K562 (cell line): Measurements from ENCODE around the gene AGPAT2. TPM values are rescaled to one million over a fixed set of nuclear protein-coding genes. Genes with fewer than 3 reads are reported as not detected.

Source experiments
- ARID2 ChIP-seq: fragments of 450-650 bp; IDR thresholded peaks from 2 replicates; pipeline ENCODE4 v1.6.1; 2017; ENCODE audit warnings: antibody characterized with exemption, mild to moderate bottlenecking
- CEBPZ ChIP-seq: fragments of 150-350 bp; IDR thresholded peaks from 2 replicates; pipeline ENCODE4 v1.6.1; 2014; ENCODE audit warnings: low read depth, mild to moderate bottlenecking, low read length, borderline replicate concordance
- EHMT2 ChIP-seq: fragments of 450-650 bp; IDR thresholded peaks from 2 replicates; pipeline ENCODE4 v1.6.1; 2018; ENCODE audit warnings: antibody characterized with exemption
- FUS ChIP-seq: fragments of 200-400 bp; formaldehyde crosslinking; optimal IDR thresholded peaks from 2 replicates; pipeline ENCODE3; 2017; ENCODE audit warnings: low read depth, low read length
- HMGN3 ChIP-seq: IDR thresholded peaks from 2 replicates; pipeline ENCODE4 v1.6.1; 2011; ENCODE audit warnings: borderline replicate concordance, low read depth, mild to moderate bottlenecking, mixed read lengths, low read length; ENCODE audit not compliant: insufficient read length; ENCODE audit errors: extremely low read depth
- HOXB6 ChIP-seq: fragments of 250-450 bp; sonication (Bioruptor Pico); IDR thresholded peaks from 2 replicates; pipeline ENCODE4 v1.5.1; 2022; ENCODE audit warnings: mild to moderate bottlenecking, borderline replicate concordance
- KLF1 ChIP-seq: fragments of 450-650 bp; IDR thresholded peaks from 2 replicates; pipeline ENCODE4 v1.6.1; 2016; ENCODE audit warnings: missing genetic modification characterization, missing compliant biosample characterization
- MAZ ChIP-seq, 2 experiments: fragments of 450-650 bp in 1 of 2; sonication (generic) in 1 of 2; formaldehyde crosslinking; IDR thresholded peaks in 1 of 2; conservative IDR thresholded peaks in 1 of 2; 2 replicates each; pipeline versions ENCODE4 v1.4.0 to v1.5.0; 2020; ENCODE audit warnings: mild to moderate bottlenecking in 1 of 2, missing genetic modification reagents in 1 of 2
- NR2C1 ChIP-seq, 2 experiments: fragments of 450-650 bp; IDR thresholded peaks; 2 replicates each; pipeline ENCODE4 v1.6.1; 2017; ENCODE audit warnings: mild to moderate bottlenecking in 2 of 2, antibody characterized with exemption in 1 of 2, inconsistent platforms in 1 of 2, missing compliant biosample characterization in 1 of 2, missing genetic modification characterization in 1 of 2
- PCBP1 ChIP-seq: fragments of 200-400 bp; formaldehyde crosslinking; IDR thresholded peaks from 2 replicates; pipeline ENCODE4 v1.6.1; 2018; ENCODE audit warnings: mild to moderate bottlenecking, low read depth, low read length; ENCODE audit not compliant: poor library complexity, severe bottlenecking
- RAD21 ChIP-seq, 2 experiments: fragments of 250-450 bp in 1 of 2; fragments of 450-650 bp in 1 of 2; sonication (Bioruptor Pico) in 1 of 2; formaldehyde crosslinking in 1 of 2; IDR thresholded peaks in 1 of 2; conservative IDR thresholded peaks in 1 of 2; 2 replicates each; pipeline versions ENCODE4 v1.4.0 to v1.8.0; 2020 to 2022; ENCODE audit warnings: mild to moderate bottlenecking in 2 of 2, moderate library complexity in 1 of 2
- SAFB2 ChIP-seq: fragments of 200-400 bp; formaldehyde crosslinking; IDR thresholded peaks from 2 replicates; pipeline ENCODE4 v1.6.1; 2018; ENCODE audit warnings: borderline replicate concordance, low read length, low read depth, moderate library complexity; ENCODE audit not compliant: severe bottlenecking
- SAP30 ChIP-seq: fragments of 200-600 bp; sonication (generic); IDR thresholded peaks from 2 replicates; pipeline ENCODE4 v1.6.1; 2012; ENCODE audit warnings: borderline replicate concordance, low read depth, mild to moderate bottlenecking, moderate library complexity, low read length, control low read depth, inconsistent platforms; ENCODE audit not compliant: insufficient read depth, poor library complexity, severe bottlenecking
- SLC30A9 ChIP-seq: fragments of 250-450 bp; sonication (Bioruptor Pico); IDR thresholded peaks from 2 replicates; pipeline ENCODE4 v1.8.0; 2022; ENCODE audit warnings: mild to moderate bottlenecking, moderate library complexity
- SMARCC2 ChIP-seq: fragments of 450-650 bp; IDR thresholded peaks from 2 replicates; pipeline ENCODE4 v1.6.1; 2017; ENCODE audit warnings: antibody characterized with exemption, moderate library complexity, mild to moderate bottlenecking, low read depth
- SPI1 ChIP-seq: IDR thresholded peaks from 2 replicates; pipeline ENCODE4 v1.6.1; 2011; ENCODE audit warnings: low read depth, low read length, control low read depth, borderline replicate concordance
- SREBF2 ChIP-seq: sonication (generic); formaldehyde crosslinking; IDR thresholded peaks from 2 replicates; pipeline ENCODE4 v1.4.0; 2020; ENCODE audit warnings: mild to moderate bottlenecking, missing genetic modification reagents
- VEZF1 ChIP-seq: fragments of 200-800 bp; sonication (Bioruptor generic); IDR thresholded peaks from 2 replicates; pipeline ENCODE4 v1.6.1; 2017; ENCODE audit warnings: missing genetic modification characterization, missing compliant biosample characterization
- ZNF274 ChIP-seq: IDR thresholded peaks from 2 replicates; pipeline ENCODE4 v1.6.1; 2011; ENCODE audit warnings: low read depth, mild to moderate bottlenecking, low read length, moderate library complexity, borderline replicate concordance
- ZNF512 ChIP-seq: IDR thresholded peaks from 2 replicates; pipeline ENCODE4 v1.6.1; 2016; ENCODE audit warnings: missing genetic modification characterization, missing compliant biosample characterization
- ZNF589 ChIP-seq: fragments of 200-800 bp; sonication (Bioruptor generic); IDR thresholded peaks from 2 replicates; pipeline ENCODE4 v1.6.1; 2016; ENCODE audit warnings: low read depth, missing genetic modification characterization, missing compliant biosample characterization
- polyA plus RNA-seq, 8 experiments: library from polyadenylated mRNA; depleted of rRNA in 4 of 8; stranded (reverse) in 5 of 8; unstranded in 3 of 8; fragments of >200 nt; fragmentation: Nextera tagmentation in 2 of 8; fragmentation: Illumina TruSeq in 1 of 8; extraction: Ambion mirVana in 2 of 8; extraction: Trizol in 1 of 8; gene quantifications; 2 replicates each; pipeline versions ENCODE4 v1.2.1 to v1.2.3, GENCODE V29; 2011 to 2014; ENCODE audit warnings: inconsistent platforms in 1 of 8, missing spikeins in 1 of 8
- total RNA-seq, 7 experiments: library from RNA; depleted of rRNA in 6 of 7; stranded (reverse); fragments of >200 nt in 6 of 7; fragmentation: Illumina TruSeq in 2 of 7; extraction: Trizol in 2 of 7; gene quantifications; 2 replicates each; pipeline versions ENCODE4 v1.2.1 to v1.2.3, GENCODE V29; 2011 to 2021; ENCODE audit warnings: low replicate concordance in 1 of 7

AGPAT2 gene
- total and polyA plus RNA-seq, 9 of the 15 experiments (the other 6 are each of a cell fraction or from before 2014, with no cell fraction given) = 0.13 to 54.5 (median 23.9) TPM

- TF ChIP-seq SLC30A9 (CRISPR knock-in tag) (no peak), HOXB6 (CRISPR knock-in tag) (no peak), PCBP1 (peak; percentile 84), CEBPZ (no peak), ZNF589 (CRISPR knock-in tag) (no peak), VEZF1 (CRISPR knock-in tag) (peak; percentile 84), ARID2 (no peak), MAZ (CRISPR knock-in tag; conservative IDR thresholded peaks at IDR 0.05 in 1 of 2, IDR thresholded peaks at IDR 0.05 in 1 of 2) (peak; percentile 95 to 96), SREBF2 (no peak), SAFB2 (no peak), ZNF274 (peak; percentile 40; the same call in 1 of the 2 replicates), RAD21 (CRISPR knock-in tag; conservative IDR thresholded peaks at IDR 0.05 in 1 of 2, IDR thresholded peaks at IDR 0.05 in 1 of 2) (peak in 1 of 2 experiments; percentile 23; a peak in 2 of 4 replicates), SMARCC2 (peak; percentile 20; the same call in 1 of the 2 replicates), NR2C1 (IDR thresholded peaks at IDR 0.05) (no peak), NR2C1 (tag; IDR thresholded peaks at IDR 0.05) (no peak), FUS (peak; percentile 82), KLF1 (peak; percentile 99), SAP30 (peak; percentile 50), SPI1 (peak; percentile 36; the same call in 1 of the 2 replicates), EHMT2 (no peak), HMGN3 (peak; percentile 82), ZNF512 (tag) (no peak)
These were observed 40.9 kb upstream of the AGPAT2 start (continued) for GRCh38 chr9:136728080-136728547.
